RWPE1 (cell line): ENCODE results near the gene HPS1.

Source experiments
- CTCF ChIA-PET: fragments of 350-600 bp; sonication (Branson Sonifier 250); formaldehyde crosslinking; extraction: SDS; loops from one replicate; lab custom pipeline; 2021; lab: Yijun Ruan, JAX
- POLR2A ChIA-PET: fragments of 400-600 bp; formaldehyde crosslinking; extraction: SDS; loops from one replicate; lab custom pipeline; 2020; ENCODE audit warnings: antibody characterized with exemption; ENCODE audit not compliant: low non-redundant PET; lab: Yijun Ruan, JAX
- DNase-seq: peaks from one replicate; pipeline ENCODE4 v3.0.0; 2012; ENCODE audit warnings: low spot score
- H3K27ac ChIP-seq: fragments of 450-650 bp; 2 replicates; pipeline ENCODE4 v1.5.1; 2017
- TF ChIP-seq, protein P1 (sequence below): fragments of 450-650 bp; conservative IDR thresholded peaks from 2 replicates; pipeline ENCODE4 v1.5.1; 2017; ENCODE audit warnings: low read depth, mild to moderate bottlenecking

The HPS1 gene

DNA sequence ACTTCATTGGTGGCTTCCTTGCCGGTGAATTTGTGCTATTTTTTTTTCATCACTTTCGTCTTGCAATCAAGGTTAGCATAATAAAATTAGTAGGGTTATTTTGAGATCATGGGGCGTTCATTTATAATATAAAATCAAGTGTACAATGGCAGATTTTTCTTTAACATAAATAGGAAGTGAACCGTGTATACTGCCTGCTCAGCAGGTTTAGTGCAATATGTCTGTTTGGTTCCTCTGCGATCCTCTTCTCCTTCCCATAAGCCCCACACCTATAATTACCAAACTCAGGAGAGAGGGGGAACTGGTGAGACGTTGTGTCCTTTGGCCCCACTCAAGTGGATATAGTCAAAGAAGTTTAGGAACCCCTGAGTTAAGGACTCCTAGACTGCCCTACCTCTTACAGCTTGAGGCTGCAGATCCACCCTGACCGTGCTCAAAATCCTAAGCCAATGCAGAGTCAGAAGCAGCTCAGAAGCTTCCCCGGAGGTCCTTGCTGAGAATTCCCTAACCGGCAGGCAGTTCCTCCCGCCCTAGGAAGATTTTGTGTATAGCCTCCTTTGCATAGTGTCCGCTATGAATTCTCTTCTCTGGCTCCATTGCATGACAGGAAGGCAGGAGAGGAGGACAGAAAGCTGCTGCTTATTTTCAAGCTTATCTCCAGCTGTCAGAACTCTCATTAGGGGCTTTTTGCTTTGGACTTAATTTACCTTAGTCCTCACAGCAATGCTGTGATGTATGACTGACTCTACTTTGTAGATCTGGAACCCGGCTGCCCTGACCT lies 73.3 kb downstream of the HPS1 start:
- TF ChIP-seq, protein P1, sequence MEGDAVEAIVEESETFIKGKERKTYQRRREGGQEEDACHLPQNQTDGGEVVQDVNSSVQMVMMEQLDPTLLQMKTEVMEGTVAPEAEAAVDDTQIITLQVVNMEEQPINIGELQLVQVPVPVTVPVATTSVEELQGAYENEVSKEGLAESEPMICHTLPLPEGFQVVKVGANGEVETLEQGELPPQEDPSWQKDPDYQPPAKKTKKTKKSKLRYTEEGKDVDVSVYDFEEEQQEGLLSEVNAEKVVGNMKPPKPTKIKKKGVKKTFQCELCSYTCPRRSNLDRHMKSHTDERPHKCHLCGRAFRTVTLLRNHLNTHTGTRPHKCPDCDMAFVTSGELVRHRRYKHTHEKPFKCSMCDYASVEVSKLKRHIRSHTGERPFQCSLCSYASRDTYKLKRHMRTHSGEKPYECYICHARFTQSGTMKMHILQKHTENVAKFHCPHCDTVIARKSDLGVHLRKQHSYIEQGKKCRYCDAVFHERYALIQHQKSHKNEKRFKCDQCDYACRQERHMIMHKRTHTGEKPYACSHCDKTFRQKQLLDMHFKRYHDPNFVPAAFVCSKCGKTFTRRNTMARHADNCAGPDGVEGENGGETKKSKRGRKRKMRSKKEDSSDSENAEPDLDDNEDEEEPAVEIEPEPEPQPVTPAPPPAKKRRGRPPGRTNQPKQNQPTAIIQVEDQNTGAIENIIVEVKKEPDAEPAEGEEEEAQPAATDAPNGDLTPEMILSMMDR: no peak
- POLR2A ChIA-PET: no interaction called here
- DNase-seq: no peak
- no peak overlapping the region for H3K27ac ChIP-seq
- CTCF ChIA-PET: interaction anchor here (1.3 kb wide), 1 partner anchor 94 kb away, joined by 3 read pairs; no protein-coding TSS in a partner anchor

DNA sequence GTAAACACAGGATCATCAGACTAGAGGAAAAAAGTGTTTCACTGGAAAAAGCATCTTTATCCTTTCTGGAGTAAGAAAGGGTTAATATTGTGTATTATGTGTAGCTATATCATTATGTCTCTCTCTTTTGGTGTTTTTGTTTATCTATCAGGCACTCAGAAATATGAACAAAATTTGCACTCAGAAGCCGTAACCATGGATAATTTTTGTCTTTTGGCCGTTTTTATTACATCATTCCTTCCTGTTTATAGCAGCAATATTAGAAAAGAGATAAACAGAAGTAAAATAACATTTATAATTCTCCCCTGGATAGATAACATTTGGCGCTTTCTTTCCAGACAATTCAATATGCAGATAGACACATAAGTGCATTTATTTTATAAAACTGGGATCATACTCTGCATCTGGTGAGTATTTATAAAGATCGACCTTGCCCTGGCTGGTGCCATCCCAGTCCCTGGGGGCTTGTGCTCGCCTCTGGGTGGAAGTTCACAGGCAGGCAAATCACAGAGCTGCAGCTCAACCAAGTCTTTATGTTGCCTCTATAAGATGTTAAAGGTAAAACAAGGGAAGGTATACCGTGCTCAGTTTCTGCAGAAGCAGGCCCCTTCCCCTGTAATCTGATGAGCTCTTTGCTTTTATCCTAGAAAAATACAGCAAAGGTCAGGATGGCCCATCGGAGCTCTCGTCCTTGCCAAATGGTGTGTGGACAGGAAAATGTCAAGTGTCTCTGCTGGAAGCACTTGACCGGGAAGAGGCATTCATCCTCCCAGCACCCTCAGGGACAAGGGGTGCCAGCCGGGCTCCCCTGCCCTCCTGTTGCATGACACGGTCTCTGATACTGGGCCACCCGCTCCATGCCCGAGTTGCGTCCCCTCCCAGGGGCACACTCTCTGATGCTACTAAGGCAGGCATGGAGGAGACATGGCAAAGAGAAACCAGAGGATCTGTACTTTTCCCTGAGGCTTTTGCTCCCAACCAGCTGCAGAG lies 75.6 kb downstream of the HPS1 start:
- TF ChIP-seq, protein P1: no peak
- H3K27ac ChIP-seq: no peak overlapping the region
- DNase-seq: no peak
- ChIA-PET POLR2A (no interaction called here), CTCF (interaction anchor here (0.5 to 0.6 kb wide), 2 partner anchors 10 to 19 kb away, joined by 3 read pairs; no protein-coding TSS in a partner anchor)

DNA sequence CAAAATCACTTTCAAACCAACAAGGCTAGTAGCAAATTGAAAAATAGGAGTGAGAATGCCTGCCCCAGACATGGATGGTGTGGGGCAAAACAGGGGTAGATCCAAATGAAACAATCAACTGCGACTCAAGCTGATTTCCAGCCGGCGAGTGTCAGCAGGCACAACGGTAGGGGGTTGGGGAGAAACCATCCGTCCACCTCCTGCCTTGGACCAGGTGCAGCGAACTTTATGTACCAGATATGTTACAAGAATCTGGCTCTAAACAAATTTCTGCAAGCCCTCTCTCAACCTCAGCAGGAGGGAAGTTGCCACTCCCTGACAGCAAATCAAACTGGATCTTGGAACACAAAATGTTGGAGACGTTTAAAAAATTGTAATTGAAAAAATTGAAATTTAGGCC lies 76.9 kb downstream of the HPS1 start:
- POLR2A ChIA-PET: no interaction called here
- TF ChIP-seq, protein P1: no peak
- H3K27ac ChIP-seq: no peak overlapping the region
- no peak for DNase-seq
- CTCF ChIA-PET: no interaction called here

- H3K27ac ChIP-seq: no peak overlapping the region
- CTCF ChIA-PET: interaction anchor here (0.8 kb wide), 1 partner anchor 10 kb away, joined by 4 read pairs; no protein-coding TSS in a partner anchor
- TF ChIP-seq, protein P1: no peak
- POLR2A ChIA-PET: no interaction called here
- no peak for DNase-seq
Observed at GRCh38 chr10:98368644-98369043, 78.1 kb downstream of the HPS1 start.

DNA sequence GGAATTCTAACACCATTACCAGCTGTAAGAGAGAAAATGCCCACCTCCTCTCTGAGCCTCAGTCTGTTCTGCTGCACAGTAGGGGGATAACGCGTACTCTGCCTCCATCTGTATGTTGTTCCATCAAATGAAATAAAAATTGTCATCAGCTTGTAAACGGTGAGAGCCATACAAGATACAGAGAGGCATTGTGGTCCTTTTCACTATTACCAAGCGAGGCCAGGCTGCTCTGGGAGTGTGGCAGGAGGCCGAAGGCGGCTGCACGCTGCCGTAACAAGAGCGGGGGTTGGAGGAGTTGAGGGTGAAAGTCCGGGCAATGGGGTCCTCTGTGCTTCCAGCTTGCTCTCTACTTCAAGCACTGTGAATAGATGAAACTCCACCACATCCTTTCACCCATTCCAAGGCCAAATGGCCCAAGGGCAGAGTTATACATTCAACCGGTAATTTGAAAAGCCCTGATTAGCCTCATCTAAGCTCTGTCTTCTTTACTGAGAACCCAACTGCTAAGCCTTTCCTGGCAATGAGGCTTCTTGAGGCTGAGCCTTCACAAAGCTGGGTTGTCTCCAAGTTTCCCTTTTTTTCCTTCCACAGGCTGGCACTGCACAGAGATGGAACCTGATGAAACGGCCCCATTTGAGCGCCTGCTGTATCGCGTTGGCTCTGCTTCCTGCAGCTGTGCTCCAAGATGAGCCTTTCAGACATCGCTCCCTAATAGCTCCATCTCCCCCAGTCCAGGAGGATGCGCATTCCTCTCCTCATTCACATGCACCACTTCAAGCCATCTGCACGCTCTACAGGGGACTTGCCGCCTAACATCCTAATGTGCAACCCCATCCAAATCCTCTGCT lies 78.9 kb downstream of the HPS1 start:
- ChIA-PET CTCF (no interaction called here), POLR2A (no interaction called here)
- no peak for DNase-seq
- no peak overlapping the region for H3K27ac ChIP-seq
- TF ChIP-seq, protein P1: no peak
